ENCODE results near the gene XXYLT1. TPM values are rescaled to one million over a fixed set of nuclear protein-coding genes. Genes with fewer than 3 reads are reported as not detected.

The XXYLT1 gene
- total and polyA plus RNA-seq, 9 of the 15 experiments (the other 6 are each of a cell fraction or from before 2014, with no cell fraction given) = 1.9 to 18.9 (median 15.0) TPM

- TF ChIP-seq MGA (IDR thresholded peaks at IDR 0.05) (no peak), BRD4 (IDR thresholded peaks at IDR 0.05) (no peak), NR2C2 (CRISPR knock-in tag; IDR thresholded peaks at IDR 0.05) (no peak), NR2C2 (tag; IDR thresholded peaks at IDR 0.05) (peak; percentile 43), ZNF830 (CRISPR knock-in tag; IDR thresholded peaks at IDR 0.05) (no peak), HOMEZ (CRISPR knock-in tag; IDR thresholded peaks at IDR 0.05) (no peak), HBP1 (CRISPR knock-in tag; IDR thresholded peaks at IDR 0.05) (peak; percentile 69; the same call in 1 of the 2 replicates), ZNF274 (IDR thresholded peaks at IDR 0.05; ENCODE audit: borderline replicate concordance, low read depth, low read length) (no peak), ZBTB9 (CRISPR knock-in tag; IDR thresholded peaks at IDR 0.05) (peak; percentile 27; the same call in 1 of the 2 replicates), CREB1 (IDR thresholded peaks at IDR 0.05) (no peak), CREB1 (CRISPR knock-in tag; IDR thresholded peaks at IDR 0.05) (no peak), COPS2 (conservative IDR thresholded peaks at IDR 0.05) (no peak)
Observed at GRCh38 chr3:195204360-195205163, 66.4 kb downstream of the XXYLT1 start (continued).

Data from K562 (cell line).